ENCODE data around the gene CLNS1A.

- TF ChIP-seq GATA2 (IDR thresholded peaks at IDR 0.05; ENCODE audit: low read depth, low read length) (no peak), GATA3 (IDR thresholded peaks at IDR 0.05; ENCODE audit: low read depth, low read length) (no peak)
Measured at GRCh38 chr11:77677138-77677537, 39.5 kb upstream of the CLNS1A start.
